Activated CD4-positive, alpha-beta T cell treated with anti-CD3 and anti-CD28 coated beads, Interleukin-2, Interleukin-6, amounts not matched to agents 100 ng/mL and 50 ng/mL, durations not matched to agents 16 hours and 8 hours (primary cell): ENCODE measurements around the gene CEP250.
"Not testable (repeated sequence)": the region's sequence is repeated elsewhere in the genome, so short reads cannot be mapped to it uniquely, and the experiment has no call there.

Source experiments
- DNase-seq: peaks from one replicate; pipeline ENCODE4 v3.0.0-alpha.2; 2020

Gene CEP250

GRCh38 chr20:35454881-35455609, at the start of gene CEP250:
Gene CEP250 (plus strand): TSS chr20:35455598. CDS start chr20:35462368, 6,770 bp downstream.
- DNase-seq, result peak; percentile 98

DNA sequence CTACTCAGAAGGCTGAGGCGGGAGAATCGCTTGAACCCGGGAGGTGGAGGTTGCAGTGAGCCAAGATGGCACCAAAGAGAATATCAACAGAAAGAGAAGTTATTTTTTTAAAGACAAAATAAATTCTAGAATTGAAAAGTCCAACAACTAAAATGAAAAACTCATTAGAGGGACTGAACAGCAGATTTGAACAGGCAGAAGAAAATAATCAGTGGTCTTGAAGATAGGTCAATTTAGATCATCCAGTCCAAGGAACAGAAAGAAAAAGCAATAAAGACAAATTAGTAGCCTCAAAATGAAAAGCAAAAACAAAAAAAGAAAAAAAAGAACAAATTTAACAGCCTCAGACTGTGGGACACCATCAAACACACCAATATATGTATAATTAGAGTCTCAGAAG, 49.6 kb upstream of the CEP250 start:
- no peak for DNase-seq

DNA sequence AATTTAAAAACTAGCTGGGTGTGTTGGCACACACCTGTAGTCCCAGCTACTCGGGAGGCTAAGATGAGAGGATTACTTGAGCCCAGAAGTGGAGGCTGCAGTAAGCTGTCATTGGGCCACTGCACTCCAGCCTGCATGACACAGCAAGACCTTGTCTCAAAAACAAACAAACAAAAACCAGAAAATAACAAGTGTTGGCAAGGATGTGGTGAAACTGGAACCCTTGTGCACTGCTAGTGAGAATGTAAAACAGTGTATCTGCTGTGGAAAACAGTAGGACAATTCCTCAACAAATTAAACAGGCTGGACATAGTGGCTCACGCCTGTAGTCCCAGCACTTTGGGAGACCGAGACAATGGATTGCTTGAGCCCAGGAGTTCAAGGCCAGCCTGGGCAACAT, 47.1 kb upstream of the CEP250 start:
- DNase-seq, result no peak

- DNase-seq, result no peak
Measured at GRCh38 chr20:35409542-35409941, 45.9 kb upstream of the CEP250 start.

GRCh38 chr20:35410613-35411012, 44.8 kb upstream of the CEP250 start:
- no peak for DNase-seq

- no peak for DNase-seq
Measured at GRCh38 chr20:35421322-35421721, 34.1 kb upstream of the CEP250 start.

DNA sequence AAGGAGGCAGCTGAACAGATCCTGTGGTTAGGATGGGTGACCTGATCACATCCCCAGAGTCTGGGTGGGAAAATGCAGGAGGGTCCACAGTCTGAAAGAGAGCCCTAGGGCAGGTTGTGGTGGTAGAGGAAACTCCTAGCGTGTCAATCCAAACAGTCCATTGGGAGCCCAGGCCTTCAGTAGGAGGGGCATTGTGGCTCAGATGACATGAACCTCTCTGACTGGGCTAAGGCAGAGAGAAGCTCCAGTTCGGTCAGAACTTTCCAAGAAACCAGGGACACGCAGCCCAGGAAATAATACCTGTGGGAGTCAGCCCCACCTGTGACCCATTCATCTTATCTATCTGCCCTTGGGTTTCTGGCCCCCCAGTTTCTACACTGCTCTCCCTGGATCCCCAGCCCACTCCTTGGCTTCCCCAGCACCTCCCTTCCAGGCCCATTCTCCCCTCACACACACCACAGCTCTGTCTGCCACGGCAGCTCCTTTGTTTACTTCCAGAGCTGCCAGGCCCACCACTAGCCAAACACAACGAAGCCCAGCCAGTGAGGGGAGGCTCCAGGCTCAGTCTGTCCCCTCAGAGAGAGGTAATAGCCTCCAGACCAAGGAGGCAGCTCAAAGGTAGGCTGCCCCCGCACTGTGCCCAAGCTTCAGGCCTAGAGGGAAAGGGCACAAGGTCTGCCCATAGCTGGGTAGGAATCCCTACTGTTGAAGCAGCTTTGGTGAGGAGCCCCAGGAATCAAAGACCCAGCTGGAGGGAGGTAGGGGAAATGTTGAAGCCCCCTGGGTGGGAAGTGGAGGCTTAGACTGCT, 23.6 kb upstream of the CEP250 start:
- no peak for DNase-seq

- DNase-seq, result no peak
Measured at GRCh38 chr20:35432430-35432735, 23.0 kb upstream of the CEP250 start.

- DNase-seq, result no peak
Measured at GRCh38 chr20:35433337-35433736, 22.1 kb upstream of the CEP250 start.

DNA sequence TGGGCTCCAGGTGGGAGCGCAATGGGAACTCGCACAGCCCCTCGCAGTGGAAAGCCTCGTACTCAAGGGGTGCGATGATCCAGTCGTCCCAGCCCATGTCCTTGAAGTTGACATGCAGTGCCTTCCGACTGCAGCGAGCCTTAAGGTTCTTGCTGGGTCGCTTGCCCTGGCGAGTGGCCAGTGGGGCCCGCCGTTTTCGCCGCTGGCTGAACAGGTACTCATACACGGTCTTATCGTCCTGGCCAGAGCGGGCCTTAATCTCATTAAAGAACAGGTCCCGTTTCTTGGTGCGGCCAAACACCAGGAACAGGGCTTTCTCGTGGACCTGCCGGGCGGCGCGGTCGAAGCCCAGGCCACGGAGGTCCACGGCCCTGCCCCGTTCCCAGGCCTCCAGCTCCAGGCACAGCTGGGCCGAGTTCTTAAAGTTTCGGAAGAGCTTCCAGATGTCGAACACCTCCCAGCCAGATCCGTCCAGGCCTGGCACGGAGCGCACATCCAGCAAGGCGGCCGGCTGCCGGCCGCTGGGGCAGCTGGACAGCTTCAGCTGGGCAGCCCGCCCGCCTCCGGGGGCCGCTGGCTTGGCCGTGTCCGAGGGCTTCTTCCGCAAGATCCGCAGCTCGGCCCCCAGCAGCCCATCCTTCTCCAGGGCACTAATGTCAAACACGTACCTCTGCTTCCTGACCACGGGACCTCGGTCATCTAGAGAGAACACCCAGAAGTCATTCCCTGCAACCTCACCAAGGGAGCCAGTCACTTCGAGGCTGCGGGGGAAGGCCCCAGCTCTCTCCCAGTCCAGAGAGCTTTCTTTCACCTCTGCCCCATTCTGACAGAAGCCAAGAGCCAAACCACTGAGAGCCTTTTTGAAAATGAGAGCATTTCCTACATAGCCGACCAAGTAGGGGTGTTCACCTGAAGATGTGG, 21.1 kb upstream of the CEP250 start:
- no peak for DNase-seq

GRCh38 chr20:35436177-35436573, 19.2 kb upstream of the CEP250 start:
- DNase-seq, result no peak

GRCh38 chr20:35437599-35437998, 17.8 kb upstream of the CEP250 start:
- DNase-seq, result no peak

GRCh38 chr20:35443003-35443402, 12.4 kb upstream of the CEP250 start:
- no peak for DNase-seq

- no peak for DNase-seq
Measured at GRCh38 chr20:35444226-35444625, 11.2 kb upstream of the CEP250 start.

GRCh38 chr20:35446356-35447078, 8.9 kb upstream of the CEP250 start:
- DNase-seq, result no peak

DNA sequence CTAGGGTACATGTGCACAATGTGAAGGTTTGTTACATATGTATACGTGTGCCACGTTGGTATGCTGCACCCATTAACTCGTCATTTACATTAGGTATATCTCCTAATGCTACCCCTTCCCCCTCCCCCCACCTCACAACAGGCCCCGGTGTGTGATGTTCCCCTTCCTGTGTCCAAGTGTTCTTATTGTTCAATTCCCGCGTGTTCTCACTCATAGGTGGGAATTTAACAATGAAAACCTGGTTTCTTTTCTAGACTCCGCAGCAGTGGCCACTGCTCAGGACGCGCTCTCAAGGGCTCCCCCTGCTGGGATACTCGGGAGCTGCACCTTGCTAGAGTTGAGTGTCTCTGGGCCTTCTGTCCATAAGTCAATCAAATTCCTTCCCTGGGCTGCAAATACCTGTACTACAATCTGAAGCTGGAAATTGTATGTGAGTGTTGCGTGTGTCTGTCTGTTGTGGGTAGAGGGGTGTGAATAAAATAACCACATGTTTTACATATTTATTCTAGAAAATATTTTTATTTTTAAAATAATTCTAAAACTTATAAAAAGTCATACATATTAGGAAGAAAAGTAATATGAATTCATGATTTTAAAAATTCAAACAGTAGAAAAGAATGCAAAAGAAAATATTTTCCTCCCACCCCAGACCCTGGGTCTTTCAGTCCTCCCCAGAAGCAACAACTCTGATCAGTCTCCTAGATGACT, 8.2 kb upstream of the CEP250 start:
- peak; percentile 95 for DNase-seq

DNA sequence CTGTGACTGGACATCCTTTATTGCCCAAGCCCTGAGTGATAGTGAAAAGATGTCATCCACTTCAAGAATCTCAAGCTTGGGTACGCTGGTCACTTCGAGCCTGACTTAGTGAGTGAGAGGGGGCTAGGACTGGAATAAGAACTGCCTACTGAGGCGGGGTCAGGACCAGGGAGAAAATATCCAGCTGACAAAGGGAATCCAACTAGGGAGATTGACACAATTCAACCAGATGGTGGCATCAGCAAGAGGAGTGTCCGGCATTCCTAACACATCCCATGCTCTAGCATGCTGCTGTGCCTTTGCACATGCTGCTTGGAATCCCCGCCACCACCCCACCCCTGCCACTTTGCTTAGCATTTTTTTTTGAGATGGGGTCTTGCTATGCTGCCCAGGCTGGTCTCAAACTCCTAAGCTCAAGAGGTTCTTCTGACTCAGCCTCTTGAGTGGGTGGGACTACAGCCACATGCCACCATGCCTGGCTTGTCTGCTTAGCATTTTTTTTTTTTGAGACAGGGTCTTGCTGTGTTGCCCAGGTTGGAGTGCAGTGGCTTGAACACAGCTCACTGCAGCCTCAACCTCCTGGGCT, 6.5 kb upstream of the CEP250 start:
- DNase-seq, result no peak

GRCh38 chr20:35449855-35450254, 5.5 kb upstream of the CEP250 start:
- not testable (repeated sequence) for DNase-seq

DNA sequence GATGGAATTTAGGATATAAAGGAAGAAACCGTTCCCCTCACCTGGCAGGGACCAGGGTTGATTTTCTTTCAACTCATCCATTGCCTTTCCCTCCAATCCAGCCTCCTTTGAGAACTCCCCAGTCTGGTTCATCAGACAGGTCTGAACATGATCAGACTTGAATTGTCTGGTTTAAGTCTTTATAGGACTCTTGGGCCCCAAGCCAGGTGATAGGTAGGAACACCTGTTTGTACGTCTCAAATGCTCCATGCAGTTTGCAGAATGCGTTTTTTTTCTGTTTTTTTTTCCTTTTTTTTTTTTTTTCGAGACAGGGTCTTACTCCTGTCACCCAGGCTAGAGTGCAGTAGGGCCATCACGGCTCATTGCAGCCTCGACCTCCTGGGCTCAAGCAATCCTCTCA, 4.1 kb upstream of the CEP250 start:
- DNase-seq, result no peak

- DNase-seq, result no peak
Measured at GRCh38 chr20:35453647-35454046, 1.8 kb upstream of the CEP250 start.

DNA sequence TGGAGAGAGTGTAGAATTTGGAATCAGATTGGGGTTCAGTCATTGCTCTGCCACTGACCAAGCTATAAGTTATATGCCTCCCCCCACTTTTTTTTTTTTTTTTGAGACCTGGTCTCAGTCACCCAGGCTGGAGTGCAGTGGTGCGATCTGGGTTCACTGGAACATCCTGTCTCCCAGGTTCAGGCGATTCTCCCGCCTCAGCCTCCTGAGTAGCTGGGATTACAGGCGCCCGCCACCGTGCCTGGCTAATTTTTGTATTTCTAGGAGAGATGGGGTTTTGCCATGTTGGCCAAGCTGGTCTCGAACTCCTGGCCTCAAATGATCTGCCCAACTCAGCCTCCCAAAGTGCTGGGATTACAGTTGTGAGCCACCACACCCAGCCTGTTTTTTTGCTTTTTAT, 1.3 kb downstream of the CEP250 start:
- not testable (repeated sequence) for DNase-seq

GRCh38 chr20:35457539-35457938, 2.1 kb downstream of the CEP250 start:
- not testable (repeated sequence) for DNase-seq
